GM18909 (cell line): ENCODE data around the gene LDB2.

Source experiments
- ATAC-seq: cut with Tn5 transposase; IDR thresholded peaks from one replicate; pipeline ENCODE4 v1.9.1; 2021; ENCODE audit warnings: mild to moderate bottlenecking; ENCODE audit not compliant: unreplicated experiment, poor library complexity

LDB2 gene

DNA sequence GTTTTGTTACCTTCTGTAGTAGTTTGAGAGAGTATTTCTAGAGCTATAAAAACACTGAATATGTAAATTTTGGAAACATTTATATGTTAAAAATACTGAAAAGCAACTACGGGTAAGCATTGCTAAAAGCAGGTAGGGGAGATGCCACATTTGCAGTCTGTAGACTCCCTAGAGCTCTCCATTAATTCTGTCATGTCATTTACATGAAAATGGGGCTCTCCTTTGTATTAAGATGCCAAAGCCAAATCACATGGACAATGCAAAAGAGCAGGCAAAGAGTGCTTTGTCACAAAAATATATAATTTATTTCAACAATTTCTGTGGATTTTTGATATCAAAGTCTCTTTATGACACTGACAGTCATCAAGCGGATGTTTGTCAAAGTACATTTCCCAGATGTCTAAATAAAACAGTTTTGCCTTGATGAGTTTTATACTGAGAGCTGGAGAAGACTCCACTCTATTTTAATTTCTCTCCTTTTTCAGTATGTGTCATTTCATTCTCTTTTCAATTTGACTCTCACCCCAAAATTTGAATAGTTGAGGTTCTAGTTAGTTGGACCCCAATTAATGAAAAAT, 51.8 kb downstream of the LDB2 start:
- ATAC-seq = no peak

DNA sequence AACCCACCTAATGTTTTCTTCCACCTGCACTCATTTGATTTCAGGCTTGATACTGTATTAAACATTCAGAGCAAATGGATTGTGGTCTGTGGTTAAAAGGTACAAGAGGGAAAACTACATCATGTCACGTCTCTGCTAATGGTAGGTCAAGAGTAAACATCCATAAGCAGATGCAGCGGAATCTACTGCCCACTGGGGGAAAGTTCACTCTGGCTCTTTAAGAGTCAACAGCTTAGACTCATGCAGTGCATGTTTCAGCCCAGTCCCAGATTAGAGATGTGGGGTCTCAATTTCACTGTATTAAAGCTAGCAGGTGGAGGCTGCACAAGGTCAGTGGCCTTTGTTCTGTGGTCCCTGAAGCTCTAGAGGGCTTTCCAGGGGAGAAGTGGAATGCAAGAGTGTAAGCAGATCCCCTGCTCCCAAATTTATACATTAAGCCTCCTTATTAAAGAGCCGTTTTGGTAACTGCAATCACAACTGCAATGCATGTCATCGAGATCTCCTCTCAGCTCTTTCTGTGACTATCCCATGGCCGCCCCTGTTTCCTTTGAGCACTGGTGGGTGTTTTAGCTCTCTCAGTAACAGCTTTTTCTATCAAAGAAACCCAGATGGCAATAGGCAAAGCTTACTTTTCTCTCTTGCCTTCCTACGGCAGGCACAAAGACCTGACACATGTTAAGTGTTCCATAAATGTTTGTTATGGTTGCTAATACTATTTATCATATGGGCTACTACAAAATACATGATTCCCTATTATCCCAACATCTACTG, 53.4 kb downstream of the LDB2 start:
- no peak for ATAC-seq

DNA sequence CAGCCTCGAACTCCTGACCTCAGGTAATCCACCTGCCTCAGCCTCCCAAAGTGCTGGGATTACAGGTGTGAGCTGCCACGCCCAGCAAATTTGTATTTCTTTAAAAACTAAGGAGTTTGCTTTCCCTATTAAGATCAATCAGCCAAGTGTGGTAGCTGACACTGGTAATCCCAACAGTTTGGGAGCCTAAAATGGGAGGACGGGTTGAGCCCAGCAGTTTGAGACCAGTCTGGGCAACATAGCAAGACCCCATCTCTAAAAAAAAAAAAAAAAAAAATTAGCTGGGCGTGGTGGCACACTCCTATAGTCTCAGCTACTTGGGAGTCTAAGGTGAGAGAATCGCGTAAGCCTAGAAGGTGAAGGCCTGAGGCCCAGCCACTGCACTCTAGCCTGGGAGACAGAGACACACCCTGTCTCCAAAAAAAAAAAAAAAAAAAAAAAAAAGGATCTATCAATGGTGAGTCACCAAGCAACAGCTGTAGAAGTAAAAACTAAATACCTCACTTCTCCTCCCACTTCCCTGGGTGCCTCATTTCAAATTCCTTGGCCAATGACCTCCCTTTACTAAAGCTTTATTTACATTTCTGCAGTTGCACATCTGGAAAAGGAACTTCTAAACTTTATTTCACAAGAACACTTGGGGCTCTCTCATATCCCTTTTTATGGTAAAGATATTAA, 54.5 kb downstream of the LDB2 start:
- no peak for ATAC-seq

DNA sequence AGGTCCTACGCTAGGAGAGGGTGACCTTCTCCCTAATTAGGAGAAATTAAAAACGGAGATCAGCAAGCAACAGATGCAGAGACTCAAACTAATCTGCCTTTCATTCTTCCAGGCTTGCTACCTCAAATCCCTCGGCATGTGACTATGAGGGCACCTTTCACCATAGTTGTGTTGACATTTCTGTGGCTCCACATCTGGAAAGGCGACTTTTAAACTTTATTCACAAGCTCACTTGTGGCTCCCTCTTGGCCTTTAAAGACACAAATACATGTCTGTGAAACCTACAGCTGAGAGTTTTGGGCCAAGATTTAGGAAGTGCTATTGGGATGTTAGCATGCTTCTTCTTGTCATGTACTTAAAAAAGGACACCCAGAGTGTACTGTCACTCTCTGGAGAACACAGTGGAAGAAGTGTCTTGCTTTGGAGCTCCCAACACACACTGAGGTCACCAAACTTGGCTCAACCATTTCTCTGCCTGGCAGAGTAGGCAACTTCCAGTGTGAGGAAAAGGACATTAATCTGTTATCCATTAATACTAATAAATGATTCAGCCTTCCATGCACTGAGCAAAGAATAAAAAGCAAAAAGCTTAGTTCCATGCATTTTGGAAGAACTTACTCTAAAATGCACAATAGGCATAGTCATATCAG, 60.1 kb downstream of the LDB2 start:
- no peak for ATAC-seq

DNA sequence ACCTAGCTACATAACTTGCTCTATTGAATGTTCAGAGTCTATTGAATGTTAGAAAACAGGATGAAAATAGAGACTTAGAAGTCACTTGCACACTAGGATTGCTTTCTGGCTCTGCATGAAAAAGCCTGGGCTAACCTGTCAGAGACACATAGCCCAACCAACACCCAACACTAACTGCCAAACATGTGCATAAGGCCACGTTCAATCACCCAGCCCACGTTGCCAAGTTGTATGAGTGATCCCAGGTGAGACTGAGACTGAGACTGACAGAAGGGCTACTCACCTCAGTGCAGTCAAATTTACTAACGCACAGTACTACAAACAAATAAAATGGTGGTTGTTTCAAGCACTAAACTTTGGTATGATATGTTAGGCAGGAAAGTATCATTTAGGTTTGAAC, 61.0 kb downstream of the LDB2 start:
- no peak for ATAC-seq

DNA sequence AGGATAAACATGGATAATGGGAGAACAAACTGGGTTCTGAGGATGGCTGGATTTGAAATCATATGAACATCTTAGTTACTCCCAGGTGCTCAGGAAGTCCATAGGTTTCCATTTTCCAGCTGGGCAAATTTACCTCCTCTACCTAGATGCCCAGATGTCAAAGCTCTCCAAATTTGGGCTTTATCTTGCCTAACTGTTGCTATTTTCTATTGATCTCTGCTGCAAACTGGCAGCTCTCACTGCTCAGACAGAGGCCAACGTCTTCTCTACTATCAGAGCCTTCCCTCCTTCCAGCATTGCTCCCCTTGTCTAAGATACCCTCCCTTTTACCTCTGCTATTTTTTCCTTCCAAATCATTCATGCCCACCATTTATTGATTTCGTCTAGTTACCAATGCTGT, 62.1 kb downstream of the LDB2 start:
- no peak for ATAC-seq

DNA sequence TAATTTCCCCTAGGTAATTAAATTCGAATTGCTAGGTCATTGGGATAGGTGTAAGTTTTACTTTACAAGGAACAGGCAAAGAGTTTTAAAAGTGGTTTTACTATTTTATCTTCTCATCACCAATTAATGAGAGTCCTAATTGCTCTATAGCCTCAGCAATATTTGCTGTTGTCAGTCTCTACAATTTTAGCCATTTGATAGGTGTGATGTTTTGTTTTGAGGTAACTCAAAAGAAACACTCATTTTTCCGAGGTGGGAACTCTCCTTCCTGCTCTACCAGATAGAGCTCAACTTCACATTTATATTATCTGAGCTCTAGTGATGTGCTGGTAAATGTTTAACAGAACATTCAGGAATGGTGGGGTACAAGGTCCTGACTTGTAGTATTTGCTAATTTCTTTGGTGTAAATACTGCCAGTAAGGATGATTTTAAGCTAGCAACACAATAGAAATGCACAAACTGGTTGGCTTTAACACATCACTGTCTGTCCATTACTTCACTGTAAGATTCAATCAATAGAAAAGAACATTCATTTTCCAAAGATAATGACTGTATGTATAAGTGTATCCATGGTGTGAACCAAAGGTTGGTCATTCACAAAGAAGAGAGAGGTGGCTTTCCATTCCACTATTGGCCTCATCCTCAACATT, 62.7 kb downstream of the LDB2 start:
- ATAC-seq = no peak

DNA sequence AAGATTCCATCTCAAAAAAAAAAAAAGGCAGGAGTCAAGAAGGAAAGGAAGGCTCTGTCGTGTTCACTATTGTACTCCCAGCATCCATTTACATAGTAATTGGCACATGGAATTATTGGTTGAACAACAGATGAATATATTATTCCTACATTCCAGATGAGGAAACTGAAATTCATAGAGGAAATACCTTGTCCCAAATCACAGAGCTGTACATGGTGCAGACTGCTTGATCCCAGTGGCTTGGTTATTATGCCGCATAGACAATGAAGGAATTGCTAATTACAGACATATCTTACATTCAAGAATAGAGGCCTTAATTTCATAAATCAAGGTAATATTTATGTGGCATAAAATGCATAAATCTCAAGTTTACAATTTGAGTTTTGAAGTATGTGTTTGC, 63.6 kb downstream of the LDB2 start:
- no peak for ATAC-seq

DNA sequence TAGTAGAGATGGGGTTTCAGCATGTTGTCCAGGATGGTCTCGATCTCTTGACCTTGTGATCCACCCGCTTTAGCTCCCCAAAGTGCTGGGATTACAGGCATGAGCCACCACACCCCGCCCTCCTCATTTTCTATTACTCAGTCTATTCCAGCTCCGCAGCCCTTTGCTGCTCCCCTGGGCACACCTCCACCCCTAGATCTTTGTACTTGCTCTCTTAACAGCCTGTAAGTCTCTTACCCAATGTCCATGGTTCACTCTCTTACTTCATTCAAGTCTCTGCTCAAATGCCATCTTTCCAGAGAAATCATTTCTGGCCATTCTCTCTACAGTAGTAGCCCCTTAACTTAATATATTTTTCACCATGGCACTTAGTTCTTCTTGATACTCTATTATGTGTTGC, 64.7 kb downstream of the LDB2 start:
- ATAC-seq = no peak

DNA sequence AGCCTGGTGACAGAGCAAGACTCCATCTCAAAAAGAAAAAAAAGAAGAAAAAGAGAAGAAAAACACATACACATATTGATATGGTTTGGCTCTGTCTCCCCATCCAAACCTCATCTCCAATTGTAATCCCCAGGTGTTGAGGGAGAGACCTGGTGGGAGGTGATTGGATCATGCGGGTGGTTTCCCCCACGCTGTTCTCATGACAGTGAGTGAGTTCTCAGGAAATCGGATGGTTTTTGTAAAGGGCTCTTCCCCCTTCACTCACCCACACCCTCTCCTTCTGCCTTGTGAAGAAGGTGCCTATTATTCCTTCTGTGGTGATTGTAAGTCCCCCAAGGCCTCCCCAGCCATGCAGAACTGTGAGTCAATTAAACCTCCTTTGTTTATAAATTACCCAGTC, 68.4 kb downstream of the LDB2 start:
- no peak for ATAC-seq

DNA sequence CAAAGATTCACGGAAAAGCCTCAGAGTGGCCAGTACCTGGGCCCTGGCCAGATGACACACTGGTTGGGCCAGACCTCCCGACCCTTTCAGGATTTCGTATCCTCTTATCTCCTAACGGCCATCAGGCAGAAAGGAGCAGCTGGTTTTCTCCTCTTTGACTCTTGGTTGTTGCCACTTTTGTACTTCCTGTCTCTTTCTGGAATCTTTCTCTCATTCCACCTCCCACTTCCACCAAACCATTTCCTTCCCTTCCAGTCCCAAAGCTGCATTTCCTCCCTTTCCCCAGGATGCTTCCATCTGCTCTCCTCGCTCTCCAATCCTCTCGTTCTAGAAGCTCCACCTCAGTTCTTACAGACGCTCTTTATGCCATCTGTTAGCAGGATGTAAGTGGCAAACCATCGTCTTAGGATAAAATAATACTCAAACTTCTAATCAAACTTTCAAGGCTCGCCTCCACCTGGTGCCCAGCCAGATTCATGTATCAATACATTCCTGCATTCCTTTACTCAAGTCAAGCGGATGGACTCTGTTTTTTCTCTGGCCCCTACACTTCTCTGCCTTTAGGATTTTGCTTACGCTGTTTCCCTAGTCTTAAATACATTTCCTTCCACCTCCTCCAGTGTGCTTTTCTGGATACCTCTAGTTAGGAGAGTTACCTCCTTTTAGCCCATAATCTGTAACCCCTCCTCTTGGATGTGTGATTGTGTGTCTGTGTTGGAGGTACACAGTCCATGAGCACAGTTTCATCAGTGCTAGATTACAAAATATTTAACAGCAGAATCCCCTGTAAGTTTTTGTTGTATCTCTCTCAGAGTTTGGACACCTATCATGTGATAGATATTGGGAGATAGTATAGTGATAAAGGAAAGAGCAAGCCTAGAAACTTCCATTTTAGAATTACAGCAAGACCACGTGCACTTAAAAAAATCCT, 70.4 kb downstream of the LDB2 start:
- no peak for ATAC-seq

DNA sequence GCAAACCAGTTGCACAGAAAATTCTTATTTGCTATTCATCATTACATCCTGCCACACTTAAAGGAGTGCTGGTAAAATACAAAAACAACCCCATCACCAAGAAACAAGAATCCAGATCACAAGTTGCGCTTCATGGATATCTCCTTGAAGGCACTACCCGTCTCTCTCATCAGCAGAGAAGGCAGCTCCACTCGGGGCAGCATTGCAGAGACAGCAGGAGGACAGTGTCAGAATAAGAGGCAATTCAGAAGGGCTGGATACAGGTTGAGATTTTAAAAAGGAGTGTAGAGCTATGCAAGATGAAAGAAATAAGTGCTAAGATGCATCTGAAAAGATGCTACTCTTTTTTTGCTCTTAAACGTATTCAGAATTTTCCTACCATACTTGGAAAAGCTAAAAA, 71.4 kb downstream of the LDB2 start:
- no peak for ATAC-seq

DNA sequence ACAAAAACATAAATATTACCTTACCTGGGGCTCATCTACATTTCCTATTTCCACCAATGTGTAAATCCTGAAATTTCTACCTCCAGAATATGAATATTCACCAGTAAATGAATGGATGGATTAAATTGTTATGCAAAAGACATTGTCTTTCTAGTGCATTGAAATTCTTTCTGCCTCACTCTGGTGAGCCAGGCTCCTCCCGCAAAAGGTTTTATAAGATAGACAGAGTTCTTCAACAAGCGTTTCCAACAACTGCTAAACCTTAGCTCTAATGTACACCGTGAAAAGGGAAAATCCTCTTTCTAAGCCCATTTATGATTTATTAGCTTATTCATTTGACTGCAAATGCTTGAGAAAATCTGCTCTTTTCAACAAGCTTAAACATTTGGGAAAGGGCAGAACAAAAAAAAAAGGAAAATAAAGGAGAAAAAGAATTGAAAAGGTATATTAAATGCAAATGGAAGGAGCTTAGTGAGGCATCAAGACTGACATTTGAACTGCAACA, 72.0 kb downstream of the LDB2 start:
- no peak for ATAC-seq

DNA sequence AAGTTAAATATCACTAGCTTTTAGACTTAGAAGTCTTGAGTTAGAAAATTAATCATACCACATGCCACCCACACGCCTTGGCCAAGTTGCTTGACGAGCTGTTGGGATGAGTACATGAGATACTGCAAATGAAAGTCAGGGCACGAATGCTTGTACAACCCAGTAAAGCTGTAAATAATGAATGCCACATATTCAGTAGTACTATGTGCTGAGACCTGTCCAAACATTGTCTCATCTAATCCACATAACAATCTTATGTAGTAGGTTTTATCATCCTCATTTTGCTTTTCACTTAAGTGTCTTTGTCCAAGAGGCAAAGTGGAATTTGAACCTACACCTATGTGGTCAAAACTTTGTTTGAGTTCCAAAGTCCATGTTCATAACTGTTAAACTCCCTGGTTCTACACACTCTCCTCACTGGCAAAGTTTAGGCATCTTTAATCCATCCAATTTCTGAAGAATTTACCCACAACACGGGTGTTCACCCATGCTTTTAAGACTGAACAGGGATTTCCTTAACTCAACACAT, 74.1 kb downstream of the LDB2 start:
- no peak for ATAC-seq

DNA sequence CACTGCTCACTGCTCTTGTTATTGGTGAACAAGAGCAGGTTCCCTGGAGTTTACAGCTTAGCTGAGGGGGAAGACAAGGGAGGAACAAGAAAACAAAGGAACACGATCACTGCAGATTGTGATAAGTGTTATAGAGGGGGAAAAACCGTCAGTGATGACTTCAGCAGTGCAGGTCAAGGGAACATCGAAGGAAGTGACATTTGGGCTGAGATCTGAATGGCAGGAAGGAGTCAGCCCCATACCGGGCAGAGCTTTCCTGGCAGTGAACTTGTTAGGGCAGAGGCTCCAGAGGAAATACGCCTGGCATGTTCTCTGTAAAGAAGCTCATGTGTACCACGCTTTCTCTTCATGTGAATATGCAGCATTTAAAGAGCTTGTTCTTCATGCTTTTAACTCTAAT, 78.1 kb downstream of the LDB2 start:
- ATAC-seq = no peak

DNA sequence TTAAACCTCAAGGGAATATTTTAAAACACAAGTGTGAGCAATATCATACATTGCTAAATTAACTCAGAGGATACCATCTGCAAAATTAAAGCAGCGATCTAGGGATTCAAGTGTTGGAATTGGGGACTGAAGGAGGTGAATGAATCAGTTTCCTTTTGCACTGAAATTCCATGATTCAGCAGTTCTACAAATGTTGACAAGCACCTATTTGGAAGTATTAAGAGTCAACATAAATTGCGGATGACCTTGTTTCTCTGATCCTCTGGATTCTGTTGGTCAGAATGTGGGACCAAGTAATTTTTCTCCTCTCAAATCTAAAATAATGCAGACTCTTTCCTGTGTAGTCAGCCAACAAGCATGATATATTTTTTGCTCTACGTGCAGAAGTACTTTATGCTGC, 78.8 kb downstream of the LDB2 start:
- ATAC-seq = no peak

DNA sequence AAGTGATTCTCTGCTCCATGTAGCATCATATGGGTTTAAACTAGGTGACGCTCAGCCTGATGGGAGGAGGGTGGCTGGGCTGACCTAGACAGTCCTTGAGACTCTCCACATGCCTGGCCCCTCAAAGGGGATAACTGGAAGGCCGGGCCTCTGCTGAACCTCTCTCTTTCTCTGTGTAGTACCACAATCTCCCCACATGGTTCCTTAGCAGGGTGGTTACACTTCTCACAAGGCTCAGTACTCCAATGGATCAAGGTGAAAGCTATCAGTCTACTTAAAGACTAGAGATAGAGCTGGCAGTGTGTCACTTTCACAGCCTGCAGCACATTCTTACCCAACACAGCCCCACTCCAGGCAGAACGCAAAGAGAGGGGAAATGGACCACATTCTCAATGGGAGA, 80.4 kb downstream of the LDB2 start:
- no peak for ATAC-seq

DNA sequence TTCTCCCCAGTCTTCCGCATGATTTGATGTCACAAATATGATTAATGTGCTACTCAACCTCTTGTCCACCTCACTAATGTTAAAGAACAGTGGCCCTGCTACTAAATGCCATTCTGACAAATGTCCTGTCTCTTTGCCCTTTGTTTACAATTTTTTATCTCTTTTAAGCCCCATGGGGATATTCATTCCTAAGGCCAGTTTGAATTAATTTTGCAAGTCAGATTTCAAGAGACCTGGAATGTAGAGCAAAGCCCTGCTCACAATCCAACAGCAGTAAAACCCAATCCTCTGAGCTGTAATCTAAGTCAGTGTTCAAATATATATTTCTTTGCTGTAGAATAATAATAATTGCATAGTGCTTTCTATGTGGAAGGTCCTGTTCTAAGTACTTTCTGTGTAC, 81.2 kb downstream of the LDB2 start:
- no peak for ATAC-seq

DNA sequence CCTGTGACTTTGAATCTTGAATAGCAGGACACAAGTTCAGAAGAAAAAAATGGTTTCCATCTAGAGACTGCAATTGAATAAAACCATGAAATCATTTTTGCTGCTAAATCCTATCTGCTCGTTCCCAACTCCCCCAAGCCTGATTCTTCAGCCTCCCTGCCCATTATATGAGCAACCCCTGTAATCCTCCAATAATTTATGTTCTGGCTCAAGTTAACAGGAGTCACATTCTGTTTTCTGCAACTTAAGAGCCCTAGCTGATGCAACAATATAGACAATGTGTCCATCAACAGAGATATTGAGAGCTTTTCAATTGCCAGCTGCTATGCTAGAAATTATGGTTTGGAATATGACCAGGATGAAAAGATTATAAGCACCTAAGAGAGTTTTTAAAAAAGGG, 84.1 kb downstream of the LDB2 start:
- ATAC-seq = no peak
